GM18511 (cell line): ENCODE results near the gene ZNF749.
A peak's percentile ranks its signal among the peaks of the same experiment; 100 is the strongest.
"Not testable (repeated sequence)": the region's sequence is repeated elsewhere in the genome, so short reads cannot be mapped to it uniquely, and the experiment has no call there.

Source experiments
- ATAC-seq: cut with Tn5 transposase; IDR thresholded peaks from one replicate; pipeline ENCODE4 v1.9.1; 2021; ENCODE audit warnings: mild to moderate bottlenecking, moderate library complexity; ENCODE audit not compliant: unreplicated experiment

Gene ZNF749

GRCh38 chr19:57465680-57466381 lies 30.7 kb downstream of the ZNF749 start:
- no peak for ATAC-seq

DNA sequence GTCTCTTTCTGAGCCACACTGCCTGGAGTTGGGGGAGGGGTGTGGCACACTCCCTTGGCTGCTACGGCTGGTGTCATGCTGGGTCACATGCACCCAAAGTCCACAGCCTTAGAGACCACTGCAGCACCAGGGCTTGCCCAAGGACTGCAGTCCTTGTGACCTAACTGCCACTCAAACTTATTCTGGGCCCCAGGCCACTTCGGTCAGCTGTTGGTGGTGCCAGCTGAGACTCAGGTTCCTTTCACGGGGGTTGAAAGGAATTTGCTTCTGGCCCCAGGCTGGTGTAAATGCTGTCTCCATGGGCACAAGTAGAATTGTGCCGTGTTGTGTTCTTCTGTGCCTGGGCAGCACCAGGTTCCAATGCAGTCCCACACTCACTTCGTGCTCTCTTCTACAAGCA lies 31.4 kb downstream of the ZNF749 start:
- ATAC-seq: no peak

GRCh38 chr19:57473646-57474045 lies 38.5 kb downstream of the ZNF749 start:
- no peak for ATAC-seq

DNA sequence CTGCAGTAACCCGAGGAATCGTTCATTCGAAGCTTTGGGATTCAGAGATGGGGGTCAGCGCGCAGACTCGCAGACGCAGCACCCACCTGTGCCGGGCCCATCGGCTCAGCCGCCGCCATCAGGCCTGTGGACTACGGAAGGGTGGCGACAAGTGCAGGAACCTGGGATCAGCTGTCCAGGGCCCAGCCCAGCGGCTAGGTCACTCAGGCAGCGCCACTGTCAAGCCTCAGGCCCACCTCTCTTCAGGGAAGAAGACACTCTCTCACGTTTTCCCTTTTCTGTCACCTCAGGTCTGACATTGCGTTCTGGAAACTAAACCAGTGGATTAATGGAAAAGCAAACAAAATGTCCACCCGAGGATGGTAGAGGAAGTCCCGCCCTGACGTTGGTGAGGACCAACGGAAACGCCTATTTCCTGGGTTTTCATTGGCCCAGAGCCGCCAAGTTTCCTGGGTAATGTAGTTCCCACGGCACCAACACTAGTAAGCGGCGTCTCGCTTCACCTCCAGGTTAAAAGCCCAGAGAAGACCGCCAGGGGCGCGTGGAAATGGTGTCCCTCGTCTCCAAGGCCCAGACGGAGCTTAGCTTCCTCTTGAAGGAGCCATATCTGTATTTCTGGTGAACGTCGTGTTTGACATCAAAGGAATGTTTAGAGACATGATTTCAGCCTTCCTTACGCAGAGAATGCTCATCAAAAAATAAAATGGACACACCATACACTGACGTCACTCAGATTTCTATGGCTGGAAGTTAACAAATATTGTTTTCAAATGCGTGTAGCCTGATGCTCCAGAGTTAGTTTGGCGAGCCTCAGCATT lies 42.3 kb downstream of the ZNF749 start, which contains the start of gene ZNF772:
Gene ZNF772, minus strand, starts transcription at position 376 of the 818 bp plus-strand sequence. Its CDS starts 257 bp downstream, at position 119.
- peak; percentile 97 for ATAC-seq

GRCh38 chr19:57487477-57488298 lies 52.6 kb downstream of the ZNF749 start, which contains the start of gene ZNF419:
Gene ZNF419, plus strand, starts transcription at chr19:57487750. Its CDS starts 201 bp downstream, at chr19:57487951.
- peak; percentile 100 for ATAC-seq

- not testable (repeated sequence) for ATAC-seq
These were observed 53.1 kb downstream of the ZNF749 start for GRCh38 chr19:57488299-57488644.
